ENCODE measurements around the gene IGHMBP2.

The IGHMBP2 gene

DNA sequence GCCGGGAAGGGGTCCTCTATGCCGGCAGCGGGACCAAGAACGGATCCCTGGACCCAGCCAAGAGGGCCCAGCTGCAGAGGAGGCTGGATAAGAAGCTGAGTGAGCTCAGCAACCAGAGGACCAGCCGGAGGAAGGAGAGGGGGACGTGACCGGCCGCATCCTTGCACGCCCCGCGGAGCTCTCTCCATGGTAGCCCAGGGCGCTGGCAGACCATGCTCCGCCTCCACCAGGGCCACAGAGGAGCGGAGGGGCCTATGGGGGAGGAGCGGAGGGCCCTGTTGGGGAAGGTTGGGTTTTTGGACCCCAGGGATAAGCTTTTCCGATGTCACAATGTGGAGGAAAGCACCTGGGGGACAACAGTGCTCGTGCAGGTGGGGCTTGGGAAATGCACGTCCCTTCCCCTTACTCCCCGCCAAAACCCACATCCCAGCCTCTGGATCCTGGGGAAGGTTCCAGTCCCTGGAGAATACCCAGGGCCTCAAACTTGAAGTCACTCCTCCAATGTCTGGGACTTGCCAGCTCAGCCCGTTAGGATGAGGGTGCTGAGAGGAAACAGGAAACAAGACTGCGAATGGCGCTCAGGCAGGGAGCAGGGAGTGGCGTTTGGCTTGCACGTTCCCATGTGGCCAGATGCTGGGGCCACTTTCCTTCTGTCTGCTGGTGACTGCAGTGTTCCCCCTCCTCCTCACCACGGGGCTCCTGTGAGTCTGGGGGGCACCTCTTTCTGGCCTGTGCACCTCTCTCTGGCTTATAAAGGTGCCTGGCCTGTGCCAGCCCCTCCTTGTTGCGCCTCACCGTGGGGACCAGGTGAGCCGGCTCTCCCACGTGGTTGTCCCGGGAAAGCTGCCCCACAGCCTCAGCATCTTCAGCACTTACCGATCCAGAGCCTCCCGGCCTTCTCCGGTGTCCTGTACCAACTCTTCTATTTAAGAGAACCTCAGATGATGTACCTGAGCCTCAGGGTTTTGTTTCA lies 36.2 kb downstream of the IGHMBP2 start:
- DNase-seq (ENCODE audit: low spot score) = no peak

DNA sequence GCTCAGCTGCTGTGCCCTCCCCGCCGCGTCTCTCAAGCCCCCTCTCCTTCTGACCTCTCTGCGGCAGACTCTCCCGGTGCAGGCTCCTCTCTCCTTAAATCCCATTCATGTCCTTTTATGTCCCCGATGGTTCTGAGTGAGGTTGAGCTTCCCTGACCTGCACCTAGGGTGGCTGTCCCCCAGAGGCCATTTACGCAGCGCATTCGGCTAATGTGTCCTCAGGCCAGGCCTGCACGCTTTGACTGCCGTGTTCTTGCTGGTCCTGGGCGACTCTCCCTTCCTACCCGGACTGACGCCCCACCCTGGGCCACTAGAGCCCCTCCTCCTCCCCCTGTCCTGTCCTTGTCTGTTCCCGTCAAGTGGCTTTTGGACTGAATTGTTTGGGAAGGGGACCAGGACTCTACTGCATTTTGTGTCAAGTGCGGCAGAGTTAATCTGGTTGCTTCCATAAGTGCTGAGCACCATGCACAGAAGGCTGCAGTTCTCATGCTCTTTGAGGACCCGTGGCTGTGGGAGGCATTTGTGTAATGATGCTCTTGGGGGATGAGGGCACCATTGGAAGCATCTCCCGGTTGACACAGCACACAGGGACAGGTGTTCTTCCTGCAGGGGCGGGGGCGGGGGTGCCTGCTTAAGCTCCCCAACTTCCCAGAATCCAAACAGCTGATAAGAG lies 37.1 kb downstream of the IGHMBP2 start:
- DNase-seq (ENCODE audit: low spot score) = no peak

- no peak for DNase-seq (ENCODE audit: low spot score)
These were observed 37.8 kb downstream of the IGHMBP2 start for GRCh38 chr11:68941324-68942094.

DNA sequence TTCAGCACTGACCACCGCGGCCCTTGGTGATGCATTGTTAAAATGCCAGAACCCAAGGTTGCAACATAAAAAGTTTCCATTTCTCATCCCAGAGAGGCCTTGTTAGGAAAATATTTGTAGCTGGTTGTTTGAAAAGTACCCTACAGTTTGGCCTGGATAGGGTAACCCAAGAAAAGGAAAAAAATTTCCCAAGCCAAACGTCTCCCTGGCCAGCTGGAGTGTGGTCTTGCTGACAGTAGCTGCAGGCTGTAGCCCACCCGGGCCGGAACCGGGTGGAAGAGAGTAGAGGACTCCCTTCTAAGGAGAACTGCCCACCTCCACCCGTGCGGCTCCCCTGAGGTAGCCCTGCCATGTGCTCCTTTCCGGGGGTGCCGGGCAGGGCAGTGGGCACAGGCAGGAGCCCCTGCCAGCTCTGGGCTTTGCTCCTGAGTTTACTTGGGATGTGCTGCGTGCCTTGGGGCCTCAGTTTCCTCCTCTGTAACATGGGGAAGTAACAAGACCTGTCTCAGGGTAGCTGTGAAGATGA lies 38.5 kb downstream of the IGHMBP2 start:
- DNase-seq (ENCODE audit: low spot score) = no peak

DNA sequence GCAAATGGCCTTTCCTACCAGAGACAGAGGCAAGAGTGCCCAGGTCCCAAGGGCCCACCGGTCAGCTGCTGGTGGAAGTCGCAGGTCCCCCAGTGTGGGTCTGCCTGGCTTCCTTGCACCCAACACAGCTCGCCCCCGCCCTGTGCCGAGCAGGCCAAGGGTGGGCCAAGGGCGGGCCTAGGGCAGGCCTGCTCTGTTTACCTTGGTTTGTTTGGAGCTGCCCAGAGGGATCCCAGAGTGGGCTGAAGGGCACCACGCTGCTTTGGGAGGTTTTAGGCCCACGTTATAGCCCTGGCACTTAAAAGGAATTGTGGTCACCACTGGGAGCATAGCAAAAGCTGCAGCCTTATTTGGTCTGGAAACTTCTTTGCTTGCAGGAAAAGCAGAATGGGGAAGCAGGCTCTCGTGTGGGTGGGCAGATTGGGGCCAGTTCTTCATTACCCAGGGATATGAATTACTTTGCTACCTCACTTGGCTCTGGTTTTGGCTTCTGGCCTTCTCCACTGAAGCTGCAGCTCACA lies 39.1 kb downstream of the IGHMBP2 start:
- no peak for DNase-seq (ENCODE audit: low spot score)

DNA sequence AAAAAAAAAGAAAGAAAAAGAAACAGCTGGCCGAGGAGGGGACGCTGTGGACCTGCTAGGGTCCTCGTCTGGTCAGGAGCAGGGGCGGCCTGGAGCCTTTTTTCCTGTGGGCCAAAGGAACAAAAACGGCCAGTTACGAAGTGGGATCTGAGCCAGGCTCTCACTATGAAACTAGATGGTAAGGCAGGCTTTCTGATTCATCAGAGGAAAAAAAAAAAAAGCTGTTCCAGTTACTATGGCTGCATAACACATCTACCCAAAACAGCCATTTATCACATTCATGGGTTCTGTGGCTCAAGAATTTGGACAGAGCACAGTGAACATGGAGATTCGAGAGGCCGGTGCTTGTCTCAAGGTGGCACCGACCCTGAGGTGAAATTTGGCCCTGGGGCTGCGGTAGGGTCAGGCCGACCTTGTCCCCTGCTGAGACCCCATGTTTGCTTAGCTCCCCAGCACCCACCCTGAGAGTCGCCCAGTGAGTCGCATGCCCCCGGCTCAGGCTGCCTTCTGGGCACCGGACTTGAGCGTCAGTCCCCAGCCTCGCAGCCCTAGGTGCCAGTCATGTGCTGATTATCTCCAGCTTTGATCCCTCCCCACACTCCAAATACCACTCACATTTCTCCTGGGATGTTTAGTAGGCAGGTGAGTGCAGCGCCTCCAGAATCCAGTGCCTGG lies 42.9 kb downstream of the IGHMBP2 start:
- DNase-seq (ENCODE audit: low spot score) = no peak

DNA sequence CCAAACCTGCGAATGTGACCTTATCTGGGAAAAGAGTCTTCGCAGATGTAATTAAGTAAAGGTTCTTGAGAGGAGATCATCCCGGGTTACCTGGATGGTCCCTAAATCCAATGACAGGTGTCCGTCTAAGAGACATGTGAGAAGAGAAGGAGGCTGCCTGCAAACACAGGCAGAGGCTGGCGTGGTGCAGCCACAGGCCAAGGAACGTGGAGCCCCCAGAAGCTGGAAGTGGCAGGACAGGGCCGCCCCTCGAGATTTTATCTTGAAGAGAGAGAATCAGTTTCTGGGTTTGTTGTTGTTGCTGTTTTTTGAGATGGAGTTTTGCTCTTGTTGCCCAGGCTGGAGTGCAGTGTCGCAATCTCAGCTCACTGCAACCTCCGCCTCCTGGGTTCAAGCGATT lies 43.5 kb downstream of the IGHMBP2 start:
- DNase-seq (ENCODE audit: low spot score) = no peak

DNA sequence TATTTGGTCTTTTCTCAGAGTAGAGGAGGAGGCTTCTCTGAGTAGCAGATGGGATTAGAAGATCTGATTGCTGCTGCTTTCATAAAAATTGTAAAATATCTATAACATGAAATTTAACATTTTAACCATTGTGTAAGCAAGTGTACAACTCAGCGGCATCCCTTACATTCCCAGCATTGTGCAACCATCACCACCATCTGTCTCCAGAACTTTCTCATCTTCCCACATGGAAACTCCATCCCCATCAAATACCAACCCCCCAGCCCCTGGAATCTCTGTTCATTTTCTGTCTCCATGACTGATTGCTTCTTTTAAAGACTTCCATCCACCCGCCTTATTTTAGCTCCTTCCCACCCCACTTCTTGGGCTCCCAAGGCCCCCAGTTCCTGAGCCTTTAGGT lies 44.8 kb downstream of the IGHMBP2 start:
- no peak for DNase-seq (ENCODE audit: low spot score)

- no peak for DNase-seq (ENCODE audit: low spot score)
These were observed 45.2 kb downstream of the IGHMBP2 start for GRCh38 chr11:68948935-68949334.

GRCh38 chr11:68950270-68950669 lies 46.6 kb downstream of the IGHMBP2 start:
- DNase-seq (ENCODE audit: low spot score) = peak; percentile 84

DNA sequence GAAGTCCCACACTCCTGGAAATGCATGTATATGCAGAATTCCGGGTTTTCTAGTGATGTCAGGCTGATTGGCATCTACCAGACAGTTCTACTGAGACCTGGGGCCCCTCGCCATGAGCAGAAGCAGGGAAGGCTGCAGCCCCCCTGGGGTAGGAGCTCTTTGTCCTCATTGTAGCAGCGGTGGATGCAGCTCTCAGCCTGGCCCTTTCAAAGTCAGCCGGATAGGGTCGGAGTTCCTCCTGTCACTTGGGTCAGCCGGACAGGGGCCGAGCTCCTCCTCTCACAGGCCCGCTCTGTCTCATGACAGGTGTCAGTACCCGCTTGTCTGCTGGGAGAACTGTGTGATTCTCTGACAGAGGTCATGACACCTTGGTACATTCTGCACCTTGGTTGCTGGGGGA lies 47.1 kb downstream of the IGHMBP2 start:
- DNase-seq (ENCODE audit: low spot score) = no peak

- no peak for DNase-seq (ENCODE audit: low spot score)
These were observed 51.3 kb downstream of the IGHMBP2 start for GRCh38 chr11:68954836-68955606.

DNA sequence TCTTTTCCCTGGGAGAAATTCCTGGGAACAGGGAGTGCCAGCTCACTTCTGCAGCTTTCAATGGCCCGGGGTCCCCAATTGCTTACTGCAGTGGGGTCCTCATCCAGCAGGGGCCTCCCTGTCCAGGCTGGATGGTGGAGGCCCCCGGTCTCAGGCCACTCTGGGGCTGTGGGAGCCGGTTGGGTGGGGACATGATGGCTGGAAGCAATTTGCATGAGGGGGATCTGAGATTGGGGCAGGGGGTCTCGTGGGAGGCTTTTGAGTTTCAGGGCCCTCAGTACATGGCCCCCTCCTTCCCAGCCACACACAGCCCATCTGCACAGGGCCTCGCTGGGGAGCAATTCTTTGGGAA lies 51.9 kb downstream of the IGHMBP2 start:
- no peak for DNase-seq (ENCODE audit: low spot score)

- DNase-seq (ENCODE audit: low spot score) = peak; percentile 76
These were observed 52.5 kb downstream of the IGHMBP2 start for GRCh38 chr11:68956142-68956541.

- no peak for DNase-seq (ENCODE audit: low spot score)
These were observed 53.0 kb downstream of the IGHMBP2 start for GRCh38 chr11:68956547-68957254.

DNA sequence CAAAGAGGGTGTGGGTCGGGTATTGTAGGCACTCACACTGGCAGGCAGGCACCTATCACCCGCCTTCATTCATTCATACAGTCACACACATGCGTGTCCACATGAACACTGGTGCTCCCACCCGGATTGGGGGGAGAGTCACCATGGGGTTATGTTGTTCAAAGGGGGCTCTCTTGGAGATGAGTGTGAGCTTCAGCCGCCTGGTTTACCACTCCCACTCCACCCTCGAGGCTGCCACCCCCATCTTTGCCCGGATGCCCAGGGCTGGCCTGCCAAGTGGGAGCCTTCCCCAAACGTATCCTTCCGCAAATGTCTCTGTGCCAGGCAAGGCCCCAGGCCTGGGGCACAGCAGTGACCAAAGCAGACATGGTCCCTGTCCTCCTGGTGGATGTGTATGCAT lies 54.5 kb downstream of the IGHMBP2 start:
- DNase-seq (ENCODE audit: low spot score) = no peak

DNA sequence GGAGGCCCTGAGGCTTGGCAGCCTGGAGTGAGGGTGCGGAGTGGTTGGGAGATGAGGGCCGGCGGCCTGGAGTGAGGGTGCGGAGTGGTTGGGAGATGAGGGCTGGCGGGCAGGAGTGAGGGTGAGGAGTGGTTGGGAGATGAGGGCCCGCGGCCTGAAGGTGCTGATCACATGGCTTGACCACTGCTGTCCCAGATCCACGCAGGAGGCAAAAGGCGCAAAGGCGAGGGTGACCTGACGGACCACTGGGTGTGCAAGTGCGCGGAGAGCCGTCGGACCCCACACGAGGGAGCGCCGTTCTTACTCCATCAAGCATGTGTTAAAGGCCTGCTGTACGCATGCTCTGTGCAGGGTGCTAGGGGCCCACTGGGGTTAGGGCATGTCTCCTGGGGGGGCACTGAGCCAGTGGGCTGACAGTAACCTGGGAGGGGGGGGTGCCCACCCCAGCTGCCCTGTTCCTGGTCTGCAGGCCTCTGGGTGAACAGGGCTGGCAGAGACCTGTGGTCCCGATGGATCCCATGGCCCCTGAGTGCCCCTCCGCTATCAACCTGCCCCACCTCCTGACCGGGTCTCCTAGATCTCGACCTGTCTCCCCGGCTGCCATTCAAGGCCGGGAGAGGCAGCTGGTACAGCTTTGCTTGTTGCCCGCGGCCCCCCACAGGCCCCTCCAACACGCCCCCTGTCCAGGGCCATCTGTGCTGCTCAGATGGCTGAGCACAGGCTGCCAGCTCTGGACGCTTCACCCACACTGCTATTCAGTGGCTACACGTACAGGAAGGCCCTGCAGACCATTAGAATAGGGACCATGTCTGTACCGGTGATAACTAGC lies 56.0 kb downstream of the IGHMBP2 start:
- DNase-seq (ENCODE audit: low spot score) = no peak

DNA sequence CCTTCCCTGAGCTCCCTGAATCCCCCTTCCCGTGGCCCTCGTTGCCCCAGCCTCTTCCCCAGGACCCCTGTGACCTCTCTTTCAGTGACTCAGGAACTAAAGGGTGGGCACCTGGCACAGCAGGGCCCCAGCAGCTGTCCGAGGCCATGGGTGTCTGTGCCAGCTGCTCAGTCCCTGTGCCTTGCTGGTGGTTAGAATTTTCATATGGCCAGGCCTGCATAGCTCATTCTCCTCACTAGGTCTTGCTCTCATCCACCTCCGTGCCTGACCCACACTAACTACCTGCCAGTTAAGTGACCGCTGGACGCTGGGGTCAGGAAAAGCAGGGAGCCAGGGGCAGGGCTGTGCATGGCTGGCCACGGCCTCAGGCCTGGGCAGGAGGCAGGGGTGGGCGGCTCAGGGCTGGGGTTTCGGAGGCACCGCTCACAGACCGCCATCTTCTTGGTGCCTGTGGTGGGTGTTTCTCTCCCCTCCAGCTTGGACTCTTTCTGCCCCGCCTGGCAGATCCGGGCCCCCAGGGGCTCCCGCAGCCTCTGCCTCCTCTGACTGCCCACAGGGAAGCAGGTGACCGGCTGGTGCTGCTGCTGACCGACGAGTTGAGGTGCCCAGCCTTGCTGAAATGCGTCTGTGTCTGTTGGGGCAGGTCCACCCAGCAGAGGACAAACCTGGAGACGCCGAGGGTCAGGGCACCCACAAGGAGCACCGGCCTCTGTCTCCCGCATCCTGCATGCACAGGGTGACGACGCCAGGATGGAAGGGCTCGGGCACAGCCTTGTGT lies 56.8 kb downstream of the IGHMBP2 start:
- no peak for DNase-seq (ENCODE audit: low spot score)
